KOPT-K1 (cell line): Measurements from ENCODE around the gene HELQ.

ENCODE experiments used
- H3K27ac ChIP-seq: fragments of 200-600 bp; sonication (generic); 2 replicates; pipeline ENCODE4 v1.5.1; 2016; ENCODE audit warnings: antibody characterized with exemption, mild to moderate bottlenecking, low read depth, low read length; ENCODE audit not compliant: poor library complexity, severe bottlenecking
- H3K36me3 ChIP-seq: fragments of 200-600 bp; sonication (generic); 2 replicates; pipeline ENCODE4 v1.5.1; 2017; ENCODE audit warnings: antibody characterized with exemption, mild to moderate bottlenecking, low read length, moderate library complexity; ENCODE audit not compliant: insufficient read depth
- H3K9me3 ChIP-seq: fragments of 200-600 bp; sonication (generic); 2 replicates; pipeline ENCODE4 v1.5.1; 2017; ENCODE audit warnings: antibody characterized with exemption, low read length, mild to moderate bottlenecking; ENCODE audit not compliant: insufficient read depth, poor library complexity, severe bottlenecking

The HELQ gene

GRCh38 chr4:83364312-83364711 is 91.3 kb downstream of the HELQ start:
- Histone ChIP-seq H3K36me3 (no peaks in the 10 kb centered on the region), H3K27ac (no peak overlapping the region), H3K9me3 (no peaks in the 10 kb centered on the region)

DNA sequence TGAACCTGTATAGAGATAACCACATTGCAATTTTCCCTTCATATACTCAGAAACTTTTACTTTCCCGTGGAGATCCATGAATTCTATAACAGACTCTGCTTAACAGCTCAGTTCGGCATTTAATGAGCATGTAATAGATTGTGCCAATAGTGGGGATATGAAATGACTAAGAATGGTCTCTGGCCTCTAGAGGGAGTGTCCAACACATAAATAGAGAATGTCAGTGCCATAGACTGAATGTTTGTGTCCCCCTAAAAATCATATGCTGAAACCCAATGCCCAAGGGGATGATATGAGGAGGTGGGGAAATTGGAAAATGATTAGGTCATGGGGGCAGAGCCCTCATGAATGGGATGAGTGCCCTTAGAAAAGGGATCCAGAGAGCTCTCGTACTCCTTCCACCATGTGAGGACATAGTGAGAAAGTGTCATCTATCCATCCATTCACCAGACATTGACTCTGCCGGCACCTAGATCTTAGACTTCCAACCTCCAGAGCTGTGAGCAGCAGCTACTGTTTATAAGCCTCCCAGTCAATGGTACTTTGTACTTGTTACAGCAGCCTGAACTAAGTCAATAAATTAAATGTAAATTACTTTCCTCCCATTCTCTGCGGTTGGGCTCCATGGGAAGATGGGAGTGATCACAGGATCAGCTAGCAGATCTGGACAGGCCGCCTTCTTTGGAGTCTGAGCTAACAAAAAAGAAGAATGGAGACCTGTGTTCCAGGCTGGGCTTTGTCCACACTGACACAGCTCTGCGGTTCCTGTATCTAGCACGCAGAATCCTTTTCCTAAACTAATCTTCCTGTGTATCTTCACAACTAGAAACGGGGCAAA is 92.9 kb downstream of the HELQ start:
- Histone ChIP-seq H3K36me3 (no peaks in the 10 kb centered on the region), H3K9me3 (no peaks in the 10 kb centered on the region), H3K27ac (no peak overlapping the region)

GRCh38 chr4:83361416-83362103 is 94.1 kb downstream of the HELQ start:
- H3K27ac ChIP-seq, result no peak overlapping the region
- no peaks in the 10 kb centered on the region for H3K36me3 ChIP-seq
- no peaks in the 10 kb centered on the region for H3K9me3 ChIP-seq

DNA sequence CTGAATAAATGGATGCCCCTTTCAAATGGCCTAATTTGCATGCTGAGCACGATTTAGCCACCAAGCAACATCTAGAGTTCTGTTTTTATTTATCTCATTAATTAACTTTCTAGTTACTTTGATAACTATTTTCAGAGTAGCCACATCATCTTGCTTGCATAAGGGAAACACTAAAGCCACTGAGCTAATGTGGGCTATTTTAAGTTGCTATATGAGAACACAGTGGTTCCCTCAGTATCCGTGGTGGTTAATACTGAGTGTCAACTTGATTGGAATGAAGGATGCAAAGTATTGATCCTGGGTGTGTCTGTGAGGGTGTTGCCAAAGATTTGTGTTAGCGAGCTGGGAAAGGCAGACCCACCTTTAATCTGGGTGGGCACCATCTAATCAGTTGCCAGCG is 95.6 kb downstream of the HELQ start:
- Histone ChIP-seq H3K9me3 (no peaks in the 10 kb centered on the region), H3K27ac (no peak overlapping the region), H3K36me3 (no peaks in the 10 kb centered on the region)

DNA sequence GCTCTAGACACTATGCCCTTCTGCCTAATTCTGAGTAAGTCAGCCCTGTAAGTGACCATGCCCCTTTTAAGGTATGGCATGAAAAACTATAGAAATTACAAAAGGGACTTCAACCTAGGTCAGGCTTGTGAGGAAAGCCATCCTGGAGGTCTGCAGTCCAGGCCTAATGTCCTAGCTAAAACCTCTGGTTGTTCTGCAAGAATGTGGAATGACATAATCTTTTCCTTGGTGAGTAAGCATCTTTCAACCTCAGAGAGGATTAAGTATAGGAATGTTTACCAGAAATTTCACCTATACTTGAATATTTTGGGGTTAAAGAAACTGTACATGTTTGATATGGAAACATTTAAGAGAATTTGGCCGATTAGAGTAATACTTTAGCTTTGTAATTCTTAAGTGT is 97.2 kb downstream of the HELQ start:
- Histone ChIP-seq H3K36me3 (no peaks in the 10 kb centered on the region), H3K27ac (no peak overlapping the region), H3K9me3 (peaks cover 11% of the 10 kb centered on the region)
